Epidermal melanocyte (primary cell): Measurements from ENCODE around the gene SEC16A.

ENCODE experiments used
- DNase-seq: peaks from one replicate; pipeline ENCODE4 v3.0.0; 2011; ENCODE audit warnings: low spot score; ENCODE audit not compliant: insufficient read length

The SEC16A gene

GRCh38 chr9:136464241-136464640 lies 18.6 kb downstream of the SEC16A start:
- DNase-seq: no peak

GRCh38 chr9:136463578-136463977 lies 19.3 kb downstream of the SEC16A start:
- DNase-seq: no peak

DNA sequence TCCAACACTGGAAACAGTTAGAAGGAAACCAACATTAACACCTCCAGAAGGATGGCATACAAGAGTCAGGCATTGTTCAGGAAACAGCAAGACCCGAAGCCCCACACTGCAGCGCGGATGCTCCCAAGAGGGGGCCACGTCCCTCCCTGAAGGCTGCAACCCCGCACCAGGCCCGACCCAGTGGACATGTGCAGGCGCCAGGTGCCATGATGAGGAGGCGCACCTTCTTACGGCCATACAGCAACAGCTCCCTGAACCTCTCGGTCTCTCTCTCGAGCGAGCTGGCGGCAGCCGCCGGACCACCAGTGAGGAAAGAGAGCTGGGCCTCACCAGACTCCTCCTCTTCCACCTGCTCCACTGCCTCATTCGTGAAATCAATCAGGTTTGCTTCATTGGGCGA lies 20.2 kb downstream of the SEC16A start:
- no peak for DNase-seq

GRCh38 chr9:136460772-136461325 lies 22.0 kb downstream of the SEC16A start:
- DNase-seq: no peak

DNA sequence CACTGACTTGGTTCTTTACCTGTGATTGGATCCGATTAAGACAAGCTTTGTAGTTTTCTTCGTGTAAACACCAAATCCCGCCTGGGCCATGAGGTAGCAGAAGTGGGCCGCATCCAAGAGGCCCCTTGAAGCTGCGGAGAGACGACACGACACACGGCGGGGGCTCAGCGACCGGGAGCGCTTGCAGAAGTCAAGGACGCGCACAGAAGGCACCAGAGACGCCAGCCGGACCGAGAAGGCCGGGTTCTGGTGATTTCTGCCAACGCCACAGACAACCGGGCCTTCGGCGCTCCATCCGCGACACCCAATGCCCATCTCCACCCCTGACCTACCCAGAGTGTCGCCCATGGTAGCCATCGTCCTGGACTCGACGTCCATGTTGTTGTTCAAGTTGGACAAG lies 23.4 kb downstream of the SEC16A start:
- DNase-seq: no peak

GRCh38 chr9:136457326-136457725 lies 25.5 kb downstream of the SEC16A start:
- DNase-seq: no peak

DNA sequence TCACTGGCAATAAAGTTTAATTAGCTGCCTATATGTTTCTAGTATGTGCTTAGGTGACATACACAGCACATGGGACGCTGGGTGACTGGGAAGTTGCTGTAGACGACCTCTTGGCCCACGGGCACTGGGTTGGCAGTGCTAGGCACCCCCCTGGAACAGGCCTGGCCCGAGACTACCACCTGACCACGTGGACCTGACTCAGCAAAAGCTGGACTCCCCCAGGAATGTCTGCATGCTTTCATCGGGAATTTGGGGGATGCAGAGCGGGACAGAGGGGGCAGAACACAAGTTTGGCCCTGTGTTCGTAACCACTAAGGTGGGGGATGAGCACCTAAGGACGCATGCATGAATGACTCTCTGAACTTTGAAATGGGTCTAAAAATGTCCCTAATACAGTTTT lies 26.6 kb downstream of the SEC16A start:
- no peak for DNase-seq

- DNase-seq: no peak
Measured at GRCh38 chr9:136455043-136456002, 27.5 kb downstream of the SEC16A start.

DNA sequence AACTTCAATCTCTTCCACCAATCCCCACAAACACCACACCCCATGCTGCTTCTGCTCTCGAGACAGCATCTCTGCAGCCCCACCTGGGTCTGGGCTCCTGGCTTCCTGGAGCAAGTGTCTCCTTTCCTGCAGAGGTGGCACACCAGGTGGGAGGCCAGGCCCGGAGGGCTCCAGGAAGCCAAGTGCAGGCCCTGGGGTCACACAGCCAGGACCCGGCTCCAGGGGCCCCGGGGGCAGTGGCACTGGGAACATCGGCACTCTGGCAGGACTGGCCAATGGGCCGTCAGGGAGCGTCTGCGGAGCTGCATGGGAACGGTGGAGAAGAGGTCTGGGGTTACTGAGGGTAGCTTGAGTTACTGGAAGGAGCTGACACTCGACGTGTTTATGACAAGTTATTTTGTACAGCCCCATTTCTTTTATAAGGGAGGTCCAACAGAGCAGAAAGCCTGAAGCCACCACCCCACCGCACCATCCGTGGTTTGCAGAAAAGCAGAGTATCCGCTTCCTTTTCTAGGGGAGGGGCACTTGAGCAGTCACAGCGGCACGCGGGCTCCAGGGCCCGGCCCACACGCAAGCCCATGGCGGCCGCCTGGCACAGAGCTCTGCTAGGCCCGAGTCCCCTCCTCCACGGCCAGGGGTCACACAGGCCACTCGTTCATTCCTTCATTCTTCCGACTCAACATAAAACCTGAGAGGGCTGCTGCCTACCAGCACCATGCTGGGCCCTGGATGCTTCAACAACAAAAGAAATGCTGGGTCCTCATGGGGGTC lies 28.6 kb downstream of the SEC16A start:
- DNase-seq: no peak

DNA sequence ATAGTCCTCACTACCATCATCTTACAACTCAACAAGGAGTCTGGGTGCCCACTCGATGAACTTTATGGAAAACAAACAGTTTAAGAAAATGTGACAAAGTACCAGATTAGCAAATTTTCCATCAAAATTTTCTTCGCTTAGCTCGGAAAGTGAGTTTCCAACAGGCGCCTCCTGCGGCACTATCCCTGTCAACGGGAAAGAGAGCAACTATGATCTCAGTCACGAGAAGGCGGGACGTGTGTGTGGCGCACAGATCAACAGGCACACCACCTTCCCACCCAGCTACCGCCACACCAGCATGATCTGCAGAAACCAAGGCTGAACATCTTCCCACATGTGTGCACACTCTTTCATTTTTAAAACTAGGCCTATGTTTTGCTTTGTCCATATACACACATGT lies 29.5 kb downstream of the SEC16A start:
- DNase-seq: no peak

DNA sequence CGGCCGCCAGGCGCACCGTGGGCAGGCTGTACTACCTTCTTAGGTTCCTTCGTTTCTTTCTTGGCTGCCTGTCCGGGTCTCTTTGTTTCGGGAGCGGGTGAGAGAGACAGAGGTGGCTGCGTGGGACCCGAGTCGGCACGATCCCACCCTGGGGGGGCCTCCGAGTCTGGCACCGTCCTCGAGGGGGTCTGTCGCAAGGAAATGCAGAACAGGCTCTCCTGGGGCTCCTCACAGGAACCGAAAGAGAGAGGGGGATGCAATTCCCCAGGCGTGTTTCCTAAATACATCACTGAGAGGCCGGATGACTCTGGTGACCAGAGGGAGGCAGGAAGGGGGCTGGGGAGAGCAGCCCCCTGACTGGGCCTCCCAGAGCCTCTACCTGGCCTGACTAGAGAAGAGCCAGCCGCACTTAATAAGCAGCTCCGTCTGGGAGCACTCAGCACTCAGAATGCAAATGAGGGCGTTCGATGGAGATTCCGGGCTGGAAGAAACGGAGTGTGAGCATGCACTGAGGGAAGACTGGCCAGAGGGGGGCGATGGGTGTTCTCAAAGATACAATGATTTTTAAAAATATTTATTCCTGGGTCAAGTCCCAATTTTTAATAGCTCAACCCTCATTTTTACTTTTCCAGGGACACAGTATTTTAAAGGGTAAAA lies 31.5 kb downstream of the SEC16A start:
- DNase-seq: no peak

- no peak for DNase-seq
Measured at GRCh38 chr9:136448655-136449054, 34.2 kb downstream of the SEC16A start.

DNA sequence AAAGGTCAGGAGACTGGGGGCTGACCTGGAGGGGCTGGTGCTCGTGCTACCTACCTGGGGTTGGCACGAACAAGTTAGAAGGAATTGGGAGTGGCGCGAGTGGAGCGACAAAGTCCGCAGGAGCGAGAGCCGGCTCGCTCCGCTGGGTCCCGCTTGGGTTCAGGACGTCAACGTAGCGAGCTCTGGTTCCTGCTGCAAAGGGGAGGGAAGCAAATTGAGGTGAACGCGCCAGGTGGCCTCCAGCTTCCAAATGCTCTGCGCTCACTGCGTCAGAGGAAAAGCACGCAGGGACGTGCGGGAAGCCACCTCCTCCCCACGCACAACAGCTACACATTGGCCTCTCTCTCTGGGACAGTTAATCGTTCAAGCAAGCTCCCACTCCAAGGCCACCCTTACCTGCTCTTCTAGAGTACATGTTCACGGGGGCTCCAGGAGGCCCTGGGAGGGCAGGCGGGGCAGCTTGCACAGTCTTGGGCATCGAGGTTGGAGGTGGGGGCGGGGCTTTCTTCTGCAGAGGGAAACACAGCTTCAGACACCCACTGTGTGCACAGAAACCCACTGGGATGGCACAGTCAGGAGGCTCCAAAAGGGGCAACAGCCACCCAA lies 35.6 kb downstream of the SEC16A start:
- no peak for DNase-seq

DNA sequence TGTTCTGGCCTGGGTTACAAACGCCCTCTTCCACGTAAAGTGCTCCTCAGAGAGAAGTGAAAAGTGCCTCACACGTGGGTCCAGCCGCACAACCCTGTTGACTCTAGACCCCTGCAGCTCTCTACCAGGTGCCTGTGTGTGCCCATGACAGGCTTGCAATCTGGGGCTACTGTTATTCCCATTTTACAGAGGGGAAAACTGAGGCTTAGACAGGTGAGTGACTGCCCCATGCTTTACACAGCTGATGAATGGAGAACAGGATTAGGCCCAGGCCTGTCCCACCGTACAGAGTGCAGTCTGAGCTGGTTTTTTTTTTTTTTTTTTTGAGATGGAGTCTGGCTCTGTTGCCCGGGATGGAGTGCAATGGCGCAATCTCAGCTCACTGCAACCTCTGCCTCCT lies 37.0 kb downstream of the SEC16A start:
- DNase-seq: no peak

GRCh38 chr9:136444102-136444501 lies 38.7 kb downstream of the SEC16A start:
- DNase-seq: no peak

GRCh38 chr9:136443687-136444086 lies 39.2 kb downstream of the SEC16A start:
- DNase-seq: no peak

DNA sequence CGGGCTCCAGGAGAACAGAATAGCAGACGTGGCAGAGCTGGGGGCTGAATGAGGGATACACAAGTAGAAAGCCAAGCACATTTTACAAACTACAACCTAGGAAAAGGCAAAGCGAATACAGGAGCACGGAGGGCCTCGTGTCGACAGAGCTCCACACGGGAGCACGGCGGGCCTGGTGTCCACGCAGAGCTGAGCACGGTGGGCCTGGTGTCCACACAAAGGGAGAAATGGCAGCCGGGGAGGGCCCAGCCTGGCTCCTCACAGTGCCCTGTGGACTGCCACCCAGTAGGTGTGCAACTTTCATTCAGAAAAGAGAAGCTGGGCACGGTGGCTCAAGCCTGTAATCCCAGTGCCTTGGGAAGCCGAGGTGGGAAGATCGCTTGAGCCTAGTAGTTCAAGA lies 39.8 kb downstream of the SEC16A start:
- no peak for DNase-seq

GRCh38 chr9:136442265-136442664 lies 40.6 kb downstream of the SEC16A start:
- no peak for DNase-seq

GRCh38 chr9:136441681-136442245 lies 41.1 kb downstream of the SEC16A start:
- DNase-seq: no peak

- no peak for DNase-seq
Measured at GRCh38 chr9:136441191-136441680, 41.6 kb downstream of the SEC16A start.
